GM12878 (cell line): ENCODE results near the gene ACOT7. TPM values are rescaled to one million over a fixed set of nuclear protein-coding genes. Genes with fewer than 3 reads are reported as not detected.

Experiments used
- ATAC-seq: fragments of 200-7000 bp; cut with Tn5 transposase; 3 replicates; pipeline ENCODE4 v1.9.1; 2020; ENCODE audit warnings: mild to moderate bottlenecking, moderate library complexity
- BruUV-seq: library from RNA; stranded (reverse); fragments of 400-500 nt; replicated peaks from 2 replicates; lab custom pipeline; 2021; lab: Mats Ljungman, UMichigan
- CTCF ChIA-PET: fragments of 300-600 bp; sonication (Branson Sonifier 250); formaldehyde crosslinking; extraction: SDS; loops from one replicate; lab custom pipeline; 2021; ENCODE audit warnings: inconsistent platforms; lab: Yijun Ruan, JAX
- POLR2A ChIA-PET: fragments of 350-600 bp; formaldehyde crosslinking; extraction: SDS; loops from one replicate; lab custom pipeline; 2021; ENCODE audit warnings: inconsistent platforms; lab: Charles Lee
- RAD21 ChIA-PET: fragments of 300-600 bp; sonication (Branson Sonifier 250); formaldehyde crosslinking; loops from one replicate; lab custom pipeline; 2023; ENCODE audit warnings: antibody characterized with exemption; ENCODE audit not compliant: unreplicated experiment; lab: Charles Lee
- SMC1A ChIA-PET: fragments of 300-600 bp; sonication (Branson Sonifier 250); formaldehyde crosslinking; loops from one replicate; lab custom pipeline; 2023; ENCODE audit not compliant: unreplicated experiment, uncharacterized antibody; lab: Charles Lee
- DNase-seq: peaks from one replicate; pipeline ENCODE4 v3.0.0-alpha.2; 2011; ENCODE audit warnings: low read depth, low spot score
- FAIRE-seq: peaks from 3 replicates; lab custom pipeline; 2011; peaks lifted over from hg19 to GRCh38; lab: Jason Lieb, UNC
- H2AFZ ChIP-seq: 2 replicates; pipeline ENCODE4 v1.6.0; 2011; ENCODE audit warnings: low read depth, low read length, control low read depth; ENCODE audit not compliant: control insufficient read depth
- H3K27ac ChIP-seq: 2 replicates; pipeline ENCODE4 v1.5.1; 2011; ENCODE audit warnings: control low read depth; ENCODE audit not compliant: control insufficient read depth, insufficient read depth
- H3K27me3 ChIP-seq, 2 experiments: replicated peaks in 1 of 2; 2 replicates each; pipeline versions ENCODE4 v1.6.0 to v1.6.1; 2011; ENCODE audit warnings: low read length in 1 of 2; ENCODE audit not compliant: control insufficient read depth in 2 of 2, insufficient read depth in 2 of 2
- H3K36me3 ChIP-seq, 2 experiments: 2 replicates each; pipeline ENCODE4 v1.5.1; 2011; ENCODE audit warnings: low read length in 1 of 2; ENCODE audit not compliant: control insufficient read depth in 2 of 2, insufficient read depth in 2 of 2
- H3K4me1 ChIP-seq: 2 replicates; pipeline ENCODE4 v1.6.1; 2011; ENCODE audit warnings: mild to moderate bottlenecking, low read length, moderate library complexity, mixed read lengths; ENCODE audit not compliant: control insufficient read depth, insufficient read depth
- H3K4me2 ChIP-seq: 2 replicates; pipeline ENCODE4 v1.6.0; 2011; ENCODE audit warnings: control low read depth; ENCODE audit not compliant: control insufficient read depth, insufficient read depth
- H3K4me3 ChIP-seq: fragments of 200-600 bp; sonication (generic); 2 replicates; pipeline ENCODE4 v1.5.1; 2016
- H3K79me2 ChIP-seq: 2 replicates; pipeline ENCODE4 v1.6.0; 2011; ENCODE audit warnings: low read length; ENCODE audit not compliant: control insufficient read depth, insufficient read depth
- H3K9ac ChIP-seq: 2 replicates; pipeline ENCODE4 v1.8.0; 2011; ENCODE audit warnings: low read length, control low read depth, mixed read lengths; ENCODE audit not compliant: control insufficient read depth, insufficient read depth
- H3K9me3 ChIP-seq: replicated peaks from 3 replicates; pipeline ENCODE4 v1.5.1; 2011; ENCODE audit warnings: mild to moderate bottlenecking, low read length; ENCODE audit not compliant: control insufficient read depth, insufficient read depth
- H4K20me1 ChIP-seq: 2 replicates; pipeline ENCODE4 v1.6.0; 2011; ENCODE audit not compliant: control insufficient read depth, insufficient read depth
- BCLAF1 ChIP-seq: fragments of 450-650 bp; IDR thresholded peaks from 2 replicates; pipeline ENCODE4 v1.6.1; 2017; ENCODE audit warnings: antibody characterized with exemption, mild to moderate bottlenecking, moderate library complexity
- BMI1 ChIP-seq: fragments of 450-650 bp; IDR thresholded peaks from 2 replicates; pipeline ENCODE4 v1.6.1; 2016; ENCODE audit warnings: mild to moderate bottlenecking, moderate library complexity, borderline replicate concordance
- CHD2 ChIP-seq: IDR thresholded peaks from 2 replicates; pipeline ENCODE4 v1.6.1; 2011; ENCODE audit warnings: low read depth, low read length, improper control_type of control experiment, borderline replicate concordance
- HDAC2 ChIP-seq: fragments of 200-600 bp; sonication (generic); IDR thresholded peaks from 2 replicates; pipeline ENCODE4 v1.6.1; 2017
- IRF4 ChIP-seq: IDR thresholded peaks from 2 replicates; pipeline ENCODE4 v1.6.1; 2011; ENCODE audit warnings: low read depth, low read length
- MTA2 ChIP-seq: fragments of 450-650 bp; IDR thresholded peaks from 2 replicates; pipeline ENCODE4 v1.6.1; 2016; ENCODE audit warnings: low read depth, mild to moderate bottlenecking, moderate library complexity
- MYC ChIP-seq: IDR thresholded peaks from 2 replicates; pipeline ENCODE4 v1.6.1; 2011; ENCODE audit warnings: mild to moderate bottlenecking, low read length, moderate library complexity, inconsistent platforms; ENCODE audit not compliant: insufficient read depth, insufficient replicate concordance, insufficient read length, severe bottlenecking
- NKRF ChIP-seq: fragments of 450-650 bp; conservative IDR thresholded peaks from 2 replicates; pipeline ENCODE4 v1.6.1; 2017; ENCODE audit warnings: mild to moderate bottlenecking, moderate library complexity
- NR2C1 ChIP-seq: fragments of 450-650 bp; IDR thresholded peaks from 2 replicates; pipeline ENCODE4 v1.6.1; 2017; ENCODE audit warnings: antibody characterized with exemption, mild to moderate bottlenecking, moderate library complexity
- POLR2AphosphoS2 ChIP-seq: IDR thresholded peaks from 2 replicates; pipeline ENCODE4 v1.6.1; 2011; ENCODE audit warnings: low read depth, mild to moderate bottlenecking, low read length, improper control_type of control experiment, moderate library complexity
- SUPT20H ChIP-seq: IDR thresholded peaks from 2 replicates; pipeline ENCODE4 v1.6.1; 2011; ENCODE audit warnings: low read depth, mild to moderate bottlenecking, low read length, moderate library complexity, borderline replicate concordance; ENCODE audit not compliant: control insufficient read depth
- ZNF622 ChIP-seq: fragments of 450-650 bp; IDR thresholded peaks from 2 replicates; pipeline ENCODE4 v1.6.1; 2017; ENCODE audit warnings: mild to moderate bottlenecking, inconsistent platforms
- ZSCAN29 ChIP-seq: fragments of 450-650 bp; IDR thresholded peaks from 2 replicates; pipeline ENCODE4 v1.6.1; 2017; ENCODE audit warnings: mild to moderate bottlenecking, moderate library complexity
- WGBS: methylation state at CpG from one replicate; pipeline ENCODE4 v1.1.6; 2016; ENCODE audit warnings: low lambda C conversion rate; ENCODE audit not compliant: insufficient replicate concordance, insufficient coverage; ENCODE audit errors: missing lambda C conversion rate; 5-methylcytosine and 5-hydroxymethylcytosine counted together
- in situ Hi-C: fragments of 300-500 bp; cut with MboI; formaldehyde crosslinking; loops from 9 replicates; pipeline ENCODE4 v1.14.3; 2018; ENCODE audit warnings: mixed read lengths
- intact Hi-C: fragments of 100-400 bp; cut with micrococcal nuclease; formaldehyde crosslinking; loops from one replicate; pipeline ENCODE4 v1.14.2; 2022; ENCODE audit not compliant: unreplicated experiment
- polyA plus RNA-seq, 11 experiments: library from polyadenylated mRNA; depleted of rRNA in 4 of 11; unstranded in 6 of 11; stranded (reverse) in 5 of 11; fragments of >200 nt; fragmentation: Nextera tagmentation in 4 of 11; fragmentation: Illumina TruSeq in 1 of 11; extraction: Ambion mirVana in 4 of 11; extraction: Trizol in 1 of 11; gene quantifications; 1 replicate in 1 of 11; 2 replicates in 10 of 11; pipeline versions ENCODE4 v1.2.1 to v1.2.3, GENCODE V29; 2011 to 2016; ENCODE audit warnings: inconsistent platforms in 2 of 11, missing spikeins in 2 of 11, low read depth in 1 of 11
- total RNA-seq, 4 experiments: library from RNA; depleted of rRNA in 3 of 4; stranded (reverse); fragments of >200 nt in 3 of 4; fragmentation: Illumina TruSeq in 1 of 4; extraction: Trizol in 1 of 4; gene quantifications; 2 replicates each; pipeline versions ENCODE4 v1.2.1 to v1.2.3, GENCODE V29; 2013 to 2021

ACOT7 gene
- total and polyA plus RNA-seq, 10 of the 15 experiments (the other 5 are each of a cell fraction or from before 2014, with no cell fraction given), result 8.9 to 206 (median 61.2) TPM

- peaks cover 17 to 24% of the 10 kb centered on the region in 2 experiments for H3K27me3 ChIP-seq
- RAD21 ChIA-PET, result no interaction called here
- TF ChIP-seq MTA2 (no peak), POLR2AphosphoS2 (no peak), NKRF (no peak), NR2C1 (no peak), ZSCAN29 (no peak), SUPT20H (no peak), BCLAF1 (no peak), ZNF622 (no peak), HDAC2 (no peak), MYC (no peak), CHD2 (no peak), IRF4 (no peak), BMI1 (no peak)
- TF ChIP-seq, all 136 proteins: peak for 0
- Histone ChIP-seq H3K4me3 (no peak overlapping the region), H3K79me2 (peaks cover 3% of the 10 kb centered on the region), H2AFZ (no peak overlapping the region), H3K4me2 (no peak overlapping the region), H3K9me3 (no peaks in the 10 kb centered on the region), H3K36me3 (no peaks in the 10 kb centered on the region), H4K20me1 (no peaks in the 10 kb centered on the region), H3K27ac (no peak overlapping the region), H3K4me1 (no peaks in the 10 kb centered on the region; the same call in 1 of the 2 replicates), H3K9ac (no peak overlapping the region)
- in situ Hi-C loops, result no loop called here
- 56% methylated on average over 17 of the region's 17 CpGs for WGBS
- ChIA-PET SMC1A (interaction anchor here (0.6 kb wide), 1 partner anchor 246 kb away, joined by 3 read pairs; no protein-coding TSS in a partner anchor), POLR2A (no interaction called here), CTCF (interaction anchor here (1.1 to 2.0 kb wide), 4 partner anchors 15 to 174 kb away, joined by 3 to 7 read pairs (median 6); no protein-coding TSS in a partner anchor)
- ATAC-seq (no peak), DNase-seq (no peak), FAIRE-seq (no peak)
- intact Hi-C loops, result no loop called here
- no TSS peak for BruUV-seq
Measured at GRCh38 chr1:6239950-6240768, 153.4 kb downstream of the ACOT7 start.
